RCC 7860 (cell line): ENCODE results near the gene RAB8B.
A peak's percentile ranks its signal among the peaks of the same experiment; 100 is the strongest.
"Not testable (repeated sequence)": the region's sequence is repeated elsewhere in the genome, so short reads cannot be mapped to it uniquely, and the experiment has no call there.

Source experiments
- DNase-seq: peaks from one replicate; pipeline ENCODE4 v3.0.0-alpha.2; 2015; ENCODE audit warnings: low spot score
- FAIRE-seq: peaks from 2 replicates; lab custom pipeline; 2012; peaks lifted over from hg19 to GRCh38; lab: Jason Lieb, UNC

The RAB8B gene

GRCh38 chr15:63203451-63204090 is 14.2 kb downstream of the RAB8B start:
- peak; percentile 66 for FAIRE-seq
- peak; percentile 49 for DNase-seq

DNA sequence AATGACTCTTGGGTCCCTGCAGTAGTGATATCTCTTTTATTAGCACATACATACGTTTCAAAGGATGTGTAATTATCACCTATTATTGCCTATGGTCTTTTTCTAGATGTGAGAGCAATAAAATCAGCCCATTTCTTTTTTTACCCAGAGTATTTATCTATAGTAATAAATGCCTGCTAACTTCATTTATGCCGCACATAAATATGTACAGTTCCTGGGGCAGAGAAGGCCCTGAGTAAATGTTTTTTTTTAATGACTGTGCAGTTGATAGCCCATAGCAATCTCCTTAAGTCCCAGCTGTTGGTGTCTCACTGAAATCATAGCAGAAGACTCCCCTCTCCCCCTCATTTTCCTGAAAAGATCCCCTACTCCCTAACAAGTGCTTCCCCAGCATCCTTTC is 16.7 kb downstream of the RAB8B start:
- FAIRE-seq = no peak
- DNase-seq = no peak

- not testable (repeated sequence) for DNase-seq, FAIRE-seq
Observed at GRCh38 chr15:63208824-63209223, 19.4 kb downstream of the RAB8B start.

DNA sequence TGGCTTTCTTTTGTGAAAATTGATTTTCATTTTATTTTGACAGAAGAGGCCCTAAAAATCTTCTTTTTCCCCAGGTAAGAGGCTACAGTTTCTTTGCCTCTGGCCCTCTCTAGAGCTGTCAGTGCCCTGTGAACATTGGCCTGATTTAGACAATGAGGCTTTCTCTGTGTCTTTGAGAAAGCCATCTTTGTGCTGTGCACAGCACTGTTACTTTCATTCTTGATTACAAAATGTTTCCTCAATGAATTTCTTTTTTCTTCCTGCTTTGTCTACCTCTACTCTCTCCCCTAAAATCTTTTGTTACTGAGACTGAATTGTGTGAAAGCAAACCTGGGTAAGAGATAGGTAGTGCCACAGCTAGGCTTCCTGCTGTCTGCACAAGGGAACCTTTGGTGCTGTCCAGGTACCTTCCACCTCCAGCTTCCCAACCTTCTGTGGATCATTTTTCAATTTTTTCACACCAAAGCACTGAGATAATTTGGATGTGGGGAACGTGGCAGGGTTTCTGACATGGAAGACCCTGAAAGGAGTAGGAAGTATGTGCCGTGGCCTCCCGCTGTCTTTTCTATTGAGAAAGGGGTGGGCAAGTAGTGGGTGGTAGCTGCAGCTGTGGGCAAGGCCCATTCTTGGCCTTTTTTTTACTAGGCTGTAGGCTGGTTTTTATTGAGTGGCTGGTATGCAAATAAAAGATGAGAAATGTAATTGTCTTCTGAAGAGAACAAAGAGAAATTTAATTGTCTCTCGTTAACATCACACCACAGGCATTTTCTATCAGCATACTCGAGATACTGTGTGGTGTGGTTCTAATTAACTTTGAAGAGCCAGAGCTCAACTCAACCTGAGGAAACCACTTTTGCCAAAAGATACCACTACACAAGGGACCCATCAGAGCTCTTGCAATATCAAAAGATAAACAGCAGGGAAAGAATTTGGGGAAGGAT is 21.0 kb downstream of the RAB8B start:
- FAIRE-seq = no peak

GRCh38 chr15:63211092-63211490 is 21.7 kb downstream of the RAB8B start:
- no peak for FAIRE-seq
- DNase-seq = no peak

More for the DNA sequence above, 21.0 kb downstream of the RAB8B start:
- DNase-seq = no peak

DNA sequence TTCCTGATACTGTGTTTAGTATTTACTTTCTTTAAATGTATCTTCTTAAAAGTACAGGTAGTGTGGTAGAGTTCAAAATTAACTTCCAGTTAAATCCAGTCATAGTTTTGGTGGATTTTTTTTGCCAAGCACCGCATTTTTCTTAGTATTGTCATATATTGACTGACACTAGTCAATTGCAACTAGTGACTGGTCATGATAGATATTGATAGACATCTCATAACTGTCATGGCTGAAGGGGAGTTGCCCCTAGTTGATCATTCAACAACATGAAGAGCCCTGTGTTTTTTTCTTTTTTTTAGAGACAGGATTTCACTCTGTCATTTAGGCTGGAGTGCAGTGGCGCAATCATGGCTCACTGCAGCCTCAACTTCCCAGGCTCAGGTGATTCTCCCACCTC is 22.1 kb downstream of the RAB8B start:
- no peak for DNase-seq
- FAIRE-seq = no peak

DNA sequence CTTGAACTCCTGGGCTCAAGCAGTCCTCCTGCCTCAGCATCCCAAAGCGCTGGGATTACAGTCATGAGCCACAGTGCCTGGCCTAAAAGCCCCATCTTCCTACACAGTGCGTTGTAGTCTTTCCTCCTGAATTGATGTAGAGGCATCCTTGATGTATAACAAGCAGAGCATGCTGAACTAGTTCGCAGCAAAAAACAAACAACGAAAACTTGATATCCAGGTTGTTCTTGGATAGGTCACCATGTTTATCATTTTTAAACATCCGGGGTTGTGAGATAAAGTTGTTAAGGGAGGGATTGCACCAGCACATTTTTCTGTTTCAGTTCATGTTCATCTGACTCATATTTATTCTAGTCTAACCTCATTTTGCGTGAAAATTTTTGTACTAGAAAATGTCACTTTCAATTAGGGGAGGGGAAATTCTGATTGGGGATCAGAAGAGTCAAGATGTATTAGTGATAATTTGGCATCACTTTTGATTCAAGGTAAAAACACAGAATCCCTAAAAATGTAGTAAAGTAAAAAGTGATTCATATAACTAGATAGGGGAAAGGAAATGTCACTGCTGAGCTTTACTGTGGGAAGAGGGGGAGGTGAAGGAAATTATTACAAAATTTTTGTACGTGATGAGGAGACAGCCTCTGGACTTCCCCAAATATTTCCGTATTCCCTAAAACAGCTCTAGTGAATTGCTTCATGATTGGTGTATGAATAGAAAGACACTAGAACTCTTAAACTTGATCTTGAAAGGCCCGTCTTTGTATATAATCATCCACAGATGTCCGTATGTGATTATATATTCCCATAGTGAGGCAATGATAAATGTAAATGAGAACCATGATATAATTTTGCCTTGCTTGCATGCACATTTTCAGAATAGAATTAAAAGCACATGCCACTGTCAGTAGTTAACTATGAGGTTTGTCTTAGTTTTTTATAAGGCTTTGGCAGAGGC is 22.9 kb downstream of the RAB8B start:
- FAIRE-seq = no peak

GRCh38 chr15:63218100-63218808 is 28.8 kb downstream of the RAB8B start:
- DNase-seq (peak; percentile 46), FAIRE-seq (peak; percentile 61)

More for the DNA sequence above, 22.9 kb downstream of the RAB8B start:
- no peak for DNase-seq

- DNase-seq = no peak
- FAIRE-seq = no peak
Observed at GRCh38 chr15:63219196-63219710, 29.8 kb downstream of the RAB8B start.

- no peak for FAIRE-seq
- DNase-seq = no peak
Observed at GRCh38 chr15:63221346-63221745, 31.9 kb downstream of the RAB8B start.

DNA sequence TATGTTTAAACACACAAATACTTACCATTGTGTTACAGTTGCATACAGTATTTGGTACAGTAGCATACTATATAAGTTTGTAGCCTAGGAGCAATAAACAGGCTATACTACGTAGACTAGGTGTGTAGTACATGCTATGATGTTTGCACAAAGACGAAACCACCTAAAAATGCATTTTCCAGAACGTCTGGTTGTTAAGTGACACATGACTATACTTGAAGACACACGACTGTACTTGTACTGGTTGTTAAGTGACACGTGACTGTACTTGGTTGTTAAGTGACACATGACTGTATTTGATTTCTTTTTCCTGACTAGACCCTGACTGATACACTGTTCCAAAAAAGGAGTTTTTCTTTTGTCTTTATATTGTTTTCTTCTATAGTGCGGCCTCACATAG is 34.1 kb downstream of the RAB8B start:
- FAIRE-seq (no peak), DNase-seq (no peak)

DNA sequence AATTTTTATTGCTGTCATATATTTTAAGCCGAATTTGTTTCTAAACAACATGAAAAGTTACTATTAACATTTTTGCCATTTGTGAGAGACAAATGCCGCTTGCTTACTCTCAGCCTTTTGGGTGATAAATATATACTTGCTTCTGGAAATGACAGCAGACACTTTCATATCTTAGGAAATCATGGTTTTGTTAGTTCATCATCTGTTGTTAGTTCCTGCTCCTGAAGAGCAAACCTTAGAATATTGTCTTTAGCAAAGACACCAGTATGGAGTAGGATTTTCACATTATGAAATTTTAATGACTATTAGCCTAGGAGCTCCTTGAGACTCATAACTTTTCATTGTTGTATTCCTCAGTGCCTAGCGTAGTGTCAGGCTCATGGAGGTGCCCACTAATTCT is 36.0 kb downstream of the RAB8B start:
- DNase-seq (no peak), FAIRE-seq (no peak)

DNA sequence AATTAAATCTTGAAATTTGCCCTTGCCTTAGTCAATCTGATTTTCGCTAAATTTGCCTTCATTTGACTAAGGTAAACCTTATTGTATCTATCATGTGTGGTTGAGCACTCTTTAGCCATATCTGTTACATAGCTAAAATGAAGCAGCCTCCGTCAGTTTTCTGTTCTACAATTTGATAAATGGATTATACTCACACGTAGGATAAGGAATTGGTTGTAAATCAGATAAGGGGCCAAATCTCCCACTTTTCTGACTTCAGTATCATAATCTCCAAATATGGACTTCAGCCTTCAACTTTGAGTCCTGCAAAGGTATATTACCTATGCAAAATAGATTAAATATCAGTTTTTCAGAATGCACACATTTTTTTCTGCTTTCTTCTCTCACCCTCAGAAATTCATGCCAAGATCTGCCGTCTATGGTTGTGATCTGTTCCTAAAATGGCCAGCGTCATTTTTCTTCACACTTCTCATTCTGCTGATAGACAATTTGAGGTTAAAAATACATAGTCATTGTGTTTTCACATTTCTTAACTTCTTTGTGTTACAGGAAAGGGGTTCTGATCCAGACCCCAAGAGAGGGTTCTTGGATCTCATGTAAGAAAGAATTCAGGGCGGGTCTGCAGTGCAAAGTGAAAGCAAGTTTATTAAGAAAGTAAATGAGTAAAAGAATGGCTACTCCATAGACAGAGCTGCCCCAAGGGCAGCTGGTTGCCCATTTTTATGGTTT is 36.9 kb downstream of the RAB8B start:
- FAIRE-seq = no peak
- DNase-seq = no peak

- no peak for DNase-seq
- FAIRE-seq = no peak
Observed at GRCh38 chr15:63226966-63227401, 37.6 kb downstream of the RAB8B start.

DNA sequence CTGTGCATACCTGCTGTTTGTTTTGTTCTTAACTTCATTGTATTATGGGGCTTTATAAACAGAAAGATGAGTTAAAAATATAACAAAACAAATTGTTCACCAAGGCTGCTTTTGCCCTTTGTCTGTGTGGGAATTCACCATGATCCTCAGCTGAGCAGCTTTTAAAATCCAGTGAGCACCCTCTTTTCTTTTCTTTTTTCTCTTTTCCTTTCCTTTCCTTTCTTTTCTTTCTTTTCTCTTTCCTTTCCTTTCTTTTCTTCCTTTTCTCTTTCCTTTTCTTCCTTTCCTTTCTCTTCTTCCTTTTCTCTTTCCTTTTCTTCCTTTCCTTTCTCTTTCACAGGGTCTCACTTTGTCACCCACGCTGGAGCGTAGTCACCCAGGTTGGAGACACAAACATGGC is 38.3 kb downstream of the RAB8B start:
- DNase-seq (no peak), FAIRE-seq (no peak)

- DNase-seq (no peak), FAIRE-seq (no peak)
Observed at GRCh38 chr15:63231206-63231605, 41.8 kb downstream of the RAB8B start.

DNA sequence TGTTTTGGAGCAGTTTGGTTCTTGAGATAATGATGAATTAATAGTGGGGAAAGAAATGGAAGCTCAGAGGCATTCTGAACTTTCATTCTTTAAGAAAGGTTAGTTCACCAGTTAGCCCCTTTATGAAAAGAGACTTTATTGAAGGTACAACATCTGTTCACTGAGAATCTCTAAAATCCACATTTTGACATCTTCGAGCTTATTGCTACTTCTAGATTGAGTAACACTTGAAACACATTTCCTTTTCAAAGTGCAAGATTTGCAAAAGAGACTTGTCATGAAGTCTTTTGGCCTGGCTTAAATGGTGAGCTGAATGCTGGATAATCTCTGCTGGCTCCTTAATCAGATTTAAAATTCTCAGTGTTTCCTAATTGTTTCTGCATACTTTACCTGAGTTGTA is 42.3 kb downstream of the RAB8B start:
- DNase-seq (no peak), FAIRE-seq (no peak)

- FAIRE-seq (no peak), DNase-seq (no peak)
Observed at GRCh38 chr15:63232405-63232804, 43.0 kb downstream of the RAB8B start.

- DNase-seq = no peak
- no peak for FAIRE-seq
Observed at GRCh38 chr15:63232943-63233342, 43.5 kb downstream of the RAB8B start.
